ELR (cell line): ENCODE data around the gene ADAMTSL1.

Source experiments
- DNase-seq: peaks from one replicate; pipeline ENCODE4 v3.0.0-alpha.2; 2015; ENCODE audit warnings: low read depth

The ADAMTSL1 gene

DNA sequence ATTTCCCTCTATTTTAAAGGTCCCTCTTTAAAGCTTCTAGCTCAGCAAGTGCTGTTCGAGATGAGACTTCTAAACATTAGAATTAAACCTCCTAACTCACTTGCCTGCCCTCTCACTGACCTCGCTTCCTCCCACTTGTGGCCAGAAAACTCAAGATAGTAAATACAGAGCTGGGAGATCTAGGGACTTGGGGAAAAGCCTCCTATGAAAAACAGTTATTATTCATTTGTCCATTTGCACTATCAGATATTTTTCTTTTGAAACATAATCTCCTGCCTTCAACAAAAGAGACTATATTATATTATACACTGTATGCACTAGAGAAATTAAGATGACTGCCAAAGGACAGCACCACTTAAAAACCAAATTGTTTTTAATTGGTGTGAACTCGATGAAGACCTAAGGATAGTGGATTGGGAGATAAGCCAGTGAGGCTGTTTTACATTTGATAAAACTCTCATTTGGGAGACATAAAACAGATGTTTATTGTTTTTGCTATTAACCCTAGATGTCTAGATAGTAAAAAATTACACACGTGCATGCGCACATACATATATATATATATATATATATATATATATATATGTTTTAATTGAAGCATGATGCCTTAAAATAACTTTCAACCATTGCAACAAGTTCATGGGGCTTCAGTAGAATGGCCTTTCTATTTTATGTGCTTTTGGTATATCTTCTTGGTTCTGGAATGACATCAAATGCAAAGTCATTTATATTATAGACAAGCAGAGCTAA is 229.4 kb downstream of the ADAMTSL1 start:
- no peak for DNase-seq

DNA sequence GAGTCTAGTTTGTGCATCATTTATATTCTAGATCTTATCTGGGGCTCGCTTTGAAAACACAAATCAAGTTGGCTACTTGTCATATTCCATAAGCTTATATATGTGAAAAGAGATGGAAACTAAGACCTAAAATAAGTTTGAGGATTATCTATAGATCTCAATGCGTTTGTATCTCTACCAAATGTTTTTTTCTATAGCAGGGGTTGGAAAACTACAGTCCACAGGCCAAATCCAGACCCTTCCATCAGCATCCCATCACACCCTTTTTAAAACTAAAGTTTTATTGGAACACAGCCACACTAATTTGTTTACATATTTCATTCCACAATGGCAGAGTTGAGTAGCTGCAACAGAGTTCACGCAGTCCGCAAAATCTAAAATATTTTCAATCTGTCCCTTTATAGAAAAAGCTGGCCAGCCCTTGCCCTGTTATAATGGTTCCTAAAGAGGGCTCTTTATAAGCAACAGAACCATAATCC is 230.0 kb downstream of the ADAMTSL1 start:
- no peak for DNase-seq

DNA sequence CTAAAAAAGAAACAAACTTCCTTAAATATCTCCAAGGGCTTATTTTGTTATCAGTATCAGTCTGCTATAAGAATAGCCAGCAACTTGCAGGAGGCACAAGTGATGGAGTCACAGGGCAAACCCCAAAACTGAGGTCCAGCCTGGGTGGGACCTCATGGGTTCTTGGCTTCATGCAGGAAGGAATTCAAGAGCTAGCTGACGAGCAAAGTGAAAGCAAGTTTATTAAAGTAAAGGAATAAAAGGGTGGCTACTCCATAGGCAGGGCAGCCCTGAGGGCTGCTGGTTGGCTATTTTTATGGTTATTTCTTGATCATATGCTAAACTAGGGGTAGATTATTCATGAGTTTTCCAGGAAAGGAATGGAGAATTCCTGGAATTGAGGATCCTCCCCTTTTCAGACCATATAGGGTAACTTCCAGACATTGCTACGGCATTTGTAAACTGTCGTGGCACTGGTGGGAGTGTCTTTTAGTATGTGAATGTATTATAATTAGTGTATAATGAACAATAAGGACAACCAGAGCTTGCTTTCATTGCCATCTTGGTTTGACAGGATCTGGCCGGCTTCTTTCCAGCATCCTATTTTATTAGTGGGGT is 231.9 kb downstream of the ADAMTSL1 start:
- no peak for DNase-seq

DNA sequence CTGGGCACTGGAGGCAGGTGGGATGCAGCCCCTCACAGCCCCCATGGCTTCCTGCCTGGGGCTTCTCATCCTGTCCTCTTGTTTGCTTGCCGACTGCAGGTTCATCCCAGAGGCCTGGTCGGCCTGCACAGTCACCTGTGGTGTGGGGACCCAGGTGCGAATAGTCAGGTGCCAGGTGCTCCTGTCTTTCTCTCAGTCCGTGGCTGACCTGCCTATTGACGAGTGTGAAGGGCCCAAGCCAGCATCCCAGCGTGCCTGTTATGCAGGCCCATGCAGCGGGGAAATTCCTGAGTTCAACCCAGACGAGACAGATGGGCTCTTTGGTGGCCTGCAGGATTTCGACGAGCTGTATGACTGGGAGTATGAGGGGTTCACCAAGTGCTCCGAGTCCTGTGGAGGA is 232.7 kb downstream of the ADAMTSL1 start:
- DNase-seq: no peak

DNA sequence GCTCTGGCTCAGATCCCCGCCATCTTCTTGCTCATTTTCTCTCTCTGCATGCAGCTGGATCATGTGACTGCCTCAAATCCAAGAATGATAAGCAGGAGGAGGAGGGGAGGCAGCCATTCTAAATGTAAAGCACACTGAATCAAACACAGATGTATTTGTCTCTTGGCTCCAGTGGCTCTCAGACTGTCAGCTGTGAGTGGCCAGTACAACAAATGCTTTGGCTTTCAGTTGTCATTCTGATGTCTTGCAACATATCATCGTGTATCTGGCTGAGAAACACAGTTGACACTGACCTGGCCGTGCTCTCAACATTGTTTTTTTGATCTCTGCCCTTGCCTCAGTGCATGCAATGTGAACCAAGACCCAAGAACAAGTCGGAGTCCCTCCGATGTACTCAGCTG is 233.1 kb downstream of the ADAMTSL1 start:
- no peak for DNase-seq

DNA sequence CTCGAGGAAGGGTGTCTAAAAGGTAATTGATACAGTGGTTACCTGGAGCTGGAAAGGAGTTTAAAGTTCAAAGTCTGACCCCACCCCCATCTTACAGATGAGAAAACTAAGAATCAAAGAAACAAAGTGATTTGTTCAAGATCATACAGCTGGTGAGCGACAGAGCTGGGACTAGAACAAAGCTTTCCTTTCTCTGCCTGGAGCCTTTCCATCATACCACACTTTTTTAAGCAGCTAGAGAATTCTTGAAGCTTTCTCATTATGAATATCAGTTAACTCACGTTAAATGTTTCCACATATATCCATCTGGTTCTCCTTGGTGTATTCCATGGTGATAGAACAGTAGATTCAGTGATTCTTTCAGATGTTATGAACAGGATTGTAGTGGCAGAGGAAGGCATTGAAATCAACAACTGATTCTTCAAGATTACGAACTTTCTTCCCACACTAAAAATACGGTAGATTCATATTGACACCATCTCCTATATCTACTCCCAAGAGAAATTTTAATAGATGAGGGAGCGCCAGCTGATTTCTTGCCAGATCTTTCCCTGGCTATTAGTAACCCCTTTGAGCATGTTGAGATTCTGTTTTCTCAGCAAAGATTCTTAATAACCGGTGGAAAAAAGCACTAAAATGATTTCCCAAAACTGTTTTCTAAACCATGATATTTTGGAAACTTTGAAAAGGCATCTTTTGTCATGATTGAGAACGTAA is 233.7 kb downstream of the ADAMTSL1 start:
- no peak for DNase-seq

DNA sequence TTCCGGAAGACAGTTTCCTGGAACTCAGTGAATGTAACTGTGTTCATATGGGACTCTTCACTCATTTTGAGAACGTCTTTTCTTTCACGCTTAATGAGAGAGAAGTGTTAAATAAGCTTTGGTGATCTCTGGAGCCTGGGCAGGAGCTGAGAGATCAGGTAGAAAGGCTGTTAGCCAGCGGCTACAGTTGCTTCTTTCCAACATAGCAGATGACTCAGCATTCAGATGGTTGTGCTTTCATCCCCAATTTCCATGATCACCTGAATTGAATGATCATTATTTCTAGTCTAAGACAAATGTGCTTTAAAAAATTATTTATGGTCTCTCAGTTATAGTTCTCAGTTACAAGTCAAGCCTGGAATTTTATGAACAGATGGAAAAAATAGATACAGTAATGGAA is 234.5 kb downstream of the ADAMTSL1 start:
- DNase-seq: no peak

DNA sequence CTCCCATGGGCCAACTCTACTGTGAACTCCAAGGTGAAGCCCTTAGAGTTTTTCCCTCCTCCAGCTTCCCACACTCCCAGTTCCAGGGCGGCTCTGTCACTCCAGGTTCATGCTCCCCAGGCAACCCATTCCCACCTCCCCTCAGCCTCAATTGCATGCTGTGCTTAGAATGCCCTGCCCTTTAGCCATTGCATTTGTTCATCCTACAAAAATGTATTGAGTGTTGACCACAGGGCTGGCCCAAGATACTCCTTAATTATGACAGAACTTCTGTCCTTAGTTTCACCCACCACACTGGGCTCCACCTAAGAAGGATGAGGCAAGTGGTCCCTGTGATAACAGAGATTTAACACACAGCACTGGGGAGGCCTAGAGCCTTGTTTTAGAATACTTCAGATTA is 236.1 kb downstream of the ADAMTSL1 start:
- peak; percentile 7 for DNase-seq

DNA sequence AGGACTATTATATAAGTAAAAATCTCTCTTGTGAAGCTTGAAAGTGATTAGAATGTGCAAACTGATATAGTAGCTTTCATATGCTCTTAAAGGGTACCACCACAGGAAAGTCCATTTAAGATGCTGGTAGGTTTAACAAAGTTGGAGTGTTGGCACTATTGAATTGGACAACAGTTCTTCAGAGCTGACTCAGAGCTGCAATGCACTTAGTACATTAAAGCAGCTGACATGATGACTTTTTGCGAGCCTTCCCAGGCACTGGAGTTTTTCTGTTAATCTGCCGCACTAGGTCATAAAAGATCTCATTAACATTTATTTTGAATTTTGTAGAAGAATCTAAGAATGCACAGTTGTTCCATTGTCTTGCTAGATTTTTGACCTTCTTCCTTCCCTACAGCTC is 243.8 kb downstream of the ADAMTSL1 start:
- no peak for DNase-seq

DNA sequence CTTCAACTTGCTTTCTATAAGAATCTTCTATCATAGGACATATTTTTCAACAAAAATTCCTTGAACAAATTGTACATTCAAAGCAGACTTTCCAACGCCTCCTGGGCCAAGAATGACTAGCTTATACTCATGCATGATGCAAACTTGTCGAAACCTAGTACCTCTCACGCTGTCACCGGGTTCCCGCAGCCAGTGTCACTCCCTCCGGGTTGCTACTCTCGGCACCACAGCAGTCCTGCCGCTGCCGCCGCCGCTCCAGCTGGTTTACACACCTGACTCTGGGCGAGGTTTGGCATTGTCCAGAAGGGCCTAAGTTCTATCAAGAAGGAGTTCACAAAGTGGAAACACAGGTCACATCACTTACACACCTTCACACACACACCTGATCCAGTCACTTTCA is 244.4 kb downstream of the ADAMTSL1 start:
- no peak for DNase-seq

DNA sequence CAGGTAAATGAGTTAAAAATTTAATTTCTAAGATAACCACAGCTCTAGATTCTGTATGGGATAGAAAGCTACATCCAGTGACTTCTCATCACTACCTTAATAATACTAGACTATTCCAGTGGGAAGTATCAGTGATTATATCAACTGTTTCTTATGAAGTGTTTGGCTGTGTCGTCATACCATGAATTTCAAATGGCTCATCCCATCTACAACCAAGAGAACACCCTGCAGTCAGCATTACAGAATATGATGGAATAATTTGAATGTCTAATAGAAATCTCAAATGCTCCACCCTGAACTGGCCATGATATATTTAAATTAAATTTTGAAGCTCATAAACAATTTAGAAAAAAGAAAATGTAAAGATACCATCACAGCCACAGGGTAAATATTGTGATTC is 245.0 kb downstream of the ADAMTSL1 start:
- no peak for DNase-seq

DNA sequence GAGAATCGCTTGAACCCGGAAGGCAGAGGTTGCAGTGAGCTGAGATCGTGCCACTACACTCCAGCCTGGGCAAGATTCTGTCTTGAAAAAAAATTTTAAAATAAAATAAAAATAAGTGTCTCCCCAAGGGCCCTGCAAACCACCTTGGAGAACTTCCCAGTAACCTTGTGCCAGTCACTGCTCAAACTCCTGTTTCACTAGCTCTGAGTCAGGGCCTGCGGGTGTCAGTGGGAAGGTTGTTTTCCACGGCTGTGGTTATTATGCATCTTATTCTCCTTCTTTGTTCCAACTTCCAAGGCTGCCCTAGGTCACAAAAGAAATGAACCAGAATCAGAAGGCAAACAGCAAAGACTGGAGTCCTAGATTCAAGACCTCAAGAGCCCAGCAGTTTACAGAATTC is 246.7 kb downstream of the ADAMTSL1 start:
- peak; percentile 20 for DNase-seq

DNA sequence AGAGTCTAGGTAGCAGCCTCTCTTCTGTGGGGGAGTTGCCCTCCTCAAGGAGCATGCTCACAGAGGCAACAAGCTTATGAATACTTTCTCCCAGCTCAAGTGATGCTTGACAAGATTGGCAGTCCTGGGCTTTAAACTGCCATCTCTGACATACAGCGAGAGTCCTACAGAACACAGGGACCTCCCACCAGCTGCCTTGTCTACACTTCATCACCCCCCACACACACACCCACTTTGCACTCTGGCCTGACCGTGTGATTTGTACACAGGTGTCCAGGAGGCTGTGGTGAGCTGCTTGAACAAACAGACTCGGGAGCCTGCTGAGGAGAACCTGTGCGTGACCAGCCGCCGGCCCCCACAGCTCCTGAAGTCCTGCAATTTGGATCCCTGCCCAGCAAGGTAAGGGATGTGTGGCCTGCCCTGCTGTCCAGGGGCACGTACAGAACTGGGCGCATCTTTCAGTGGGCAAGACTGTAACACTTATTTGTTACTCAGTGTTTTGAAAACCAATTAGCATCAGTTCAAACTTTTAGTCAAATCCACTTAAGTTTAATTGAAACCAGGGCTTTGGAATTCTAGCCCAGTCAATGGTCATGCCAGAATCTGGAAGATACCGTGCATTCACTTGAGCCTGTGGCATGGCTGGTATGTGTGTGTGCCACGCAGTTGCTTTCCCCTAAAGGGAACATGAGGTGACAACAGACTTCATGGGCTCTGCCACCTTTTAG is 247.5 kb downstream of the ADAMTSL1 start:
- no peak for DNase-seq

DNA sequence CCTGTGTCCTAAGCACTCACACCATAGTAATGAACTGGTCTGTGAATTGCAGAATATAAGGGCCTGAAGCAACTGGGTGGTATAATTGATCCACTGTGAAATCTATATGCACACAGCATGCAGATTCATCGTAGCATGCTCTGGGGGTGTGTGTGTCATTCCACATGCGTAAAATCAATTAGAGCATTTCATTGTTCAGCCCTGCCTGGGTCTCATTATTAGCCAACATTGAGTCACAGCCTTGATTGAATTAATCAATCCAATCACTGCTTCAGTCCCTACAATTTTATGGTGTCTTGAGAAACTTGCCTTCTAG is 248.0 kb downstream of the ADAMTSL1 start:
- no peak for DNase-seq

DNA sequence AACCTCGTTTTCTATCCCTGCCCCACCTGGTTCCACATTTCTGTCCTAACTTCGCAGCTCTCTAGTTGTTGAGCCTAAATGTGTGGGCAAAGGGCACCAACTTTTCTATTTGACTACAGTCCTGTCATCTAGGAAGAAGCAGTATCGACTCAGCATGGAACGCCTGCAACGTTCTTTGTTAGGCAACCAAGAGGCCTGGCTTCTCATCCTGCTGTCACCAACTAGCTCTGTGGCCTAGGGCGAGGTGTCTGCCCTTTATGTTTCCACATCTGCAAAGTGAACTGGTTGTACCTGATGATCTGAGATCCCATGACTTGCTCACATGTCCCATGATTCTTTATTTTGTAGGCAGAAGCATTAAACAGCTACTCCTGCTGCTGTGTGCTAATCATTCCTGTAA is 248.9 kb downstream of the ADAMTSL1 start:
- no peak for DNase-seq

DNA sequence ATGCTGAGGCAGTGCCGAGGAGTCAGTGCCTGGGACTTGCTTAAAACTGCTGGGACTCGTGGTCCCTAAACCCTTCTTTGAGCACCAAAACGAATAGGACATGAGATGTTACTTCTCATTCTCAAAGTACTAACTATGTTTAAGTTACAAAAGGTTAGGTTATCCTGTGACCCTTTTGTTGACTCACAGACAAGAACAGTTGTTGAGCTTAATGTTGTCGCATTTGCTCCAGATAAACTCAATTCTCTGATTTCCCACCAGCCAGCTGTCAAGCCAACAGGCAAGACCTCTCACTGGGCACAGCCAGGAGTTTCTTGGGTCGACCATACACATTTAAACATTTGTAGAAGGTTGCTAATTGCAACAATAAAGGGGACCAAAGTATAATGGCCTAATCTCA is 249.4 kb downstream of the ADAMTSL1 start:
- DNase-seq: no peak

DNA sequence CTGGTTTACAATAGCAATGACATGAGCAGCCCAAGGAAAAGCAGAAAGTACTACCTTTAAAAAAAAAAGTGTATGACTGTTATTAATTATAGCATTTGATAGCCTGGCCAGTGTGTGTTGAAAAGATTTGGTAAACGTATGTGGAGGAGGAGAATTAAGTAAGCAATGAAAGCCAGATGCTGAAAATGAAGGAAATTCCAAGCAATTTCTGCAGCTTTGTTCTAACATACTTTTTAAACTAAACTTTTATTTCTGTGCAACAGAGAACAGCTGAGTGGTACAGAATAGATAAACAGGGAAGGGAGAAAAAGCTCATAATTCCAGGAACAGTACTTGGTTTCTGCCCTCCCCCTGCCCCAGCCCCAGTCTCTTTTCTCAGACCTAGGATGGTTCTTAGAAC is 252.6 kb downstream of the ADAMTSL1 start:
- DNase-seq: no peak

DNA sequence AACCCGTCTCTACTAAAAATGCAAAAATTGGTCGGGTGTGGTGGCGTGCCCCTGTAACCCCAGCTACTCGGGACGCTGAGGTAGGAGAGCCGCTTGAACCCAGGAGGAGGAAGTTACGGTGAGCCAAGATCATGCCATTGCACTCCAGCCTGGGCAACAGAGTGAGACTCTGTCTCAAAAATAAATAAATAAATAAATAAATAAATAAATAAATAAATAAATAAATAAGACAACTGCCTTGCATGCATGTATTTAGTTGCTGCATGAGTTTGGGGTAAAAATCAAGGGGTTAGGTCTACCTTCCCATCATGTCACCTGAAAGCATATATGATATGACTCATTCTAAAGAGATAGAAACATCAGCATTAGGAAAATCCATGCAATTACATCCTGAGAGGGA is 254.0 kb downstream of the ADAMTSL1 start:
- DNase-seq: no peak

DNA sequence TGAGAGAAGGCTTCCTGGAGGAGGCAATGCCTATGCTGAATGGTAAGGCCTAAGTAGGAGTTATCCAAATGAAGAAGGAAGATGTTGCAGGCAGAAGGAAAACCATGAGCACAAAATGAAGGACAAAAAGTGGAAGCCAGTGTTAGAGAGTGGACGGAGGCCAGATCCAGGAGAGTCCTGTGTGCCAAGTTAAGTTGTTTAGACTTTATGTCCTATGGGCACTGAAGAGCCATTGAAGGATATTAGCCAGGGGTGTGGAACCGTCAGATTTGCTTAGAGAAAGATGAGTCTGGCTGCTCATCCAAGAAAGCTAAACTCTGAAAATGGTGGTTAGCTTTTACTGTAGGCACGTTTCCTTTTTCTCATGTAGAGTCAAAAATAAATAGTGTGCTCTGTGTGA is 254.7 kb downstream of the ADAMTSL1 start:
- DNase-seq: no peak

DNA sequence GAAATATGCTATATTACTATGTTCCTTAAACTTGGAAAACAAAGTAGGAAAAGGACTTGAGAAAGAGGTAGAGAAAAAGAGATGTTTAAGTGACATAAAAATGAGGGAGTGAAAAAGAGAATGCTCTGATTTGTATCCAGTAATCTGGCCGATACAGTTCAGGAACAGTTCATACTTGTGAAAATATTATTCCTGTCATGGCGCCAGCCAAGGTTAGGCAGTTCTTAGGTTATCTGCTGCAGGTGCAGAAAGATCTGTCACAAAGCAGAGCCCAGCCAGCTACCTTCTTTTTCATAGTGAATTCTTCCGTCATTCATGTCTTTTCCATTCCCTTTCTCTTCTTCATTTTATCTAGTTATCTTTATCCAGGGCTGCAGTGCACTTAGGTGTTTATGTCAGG is 256.3 kb downstream of the ADAMTSL1 start:
- no peak for DNase-seq

DNA sequence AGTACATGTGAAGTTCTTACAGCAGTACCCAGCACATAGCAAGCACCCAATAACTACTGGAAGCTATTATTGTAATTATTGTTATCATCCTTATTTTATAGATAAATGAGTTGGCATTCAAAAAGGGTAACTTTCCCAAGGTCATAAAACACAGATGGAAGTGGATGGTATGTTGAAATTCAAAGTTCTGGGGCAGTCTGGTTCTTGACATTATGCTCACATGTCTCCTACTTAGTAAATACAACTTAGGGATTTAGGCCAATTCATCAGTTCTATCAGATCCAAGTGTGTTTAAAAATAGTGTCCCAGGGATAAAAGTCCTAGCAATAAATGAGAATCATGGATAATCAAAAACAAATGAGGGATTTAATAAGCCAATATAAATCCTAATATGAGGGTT is 265.2 kb downstream of the ADAMTSL1 start:
- DNase-seq: no peak

DNA sequence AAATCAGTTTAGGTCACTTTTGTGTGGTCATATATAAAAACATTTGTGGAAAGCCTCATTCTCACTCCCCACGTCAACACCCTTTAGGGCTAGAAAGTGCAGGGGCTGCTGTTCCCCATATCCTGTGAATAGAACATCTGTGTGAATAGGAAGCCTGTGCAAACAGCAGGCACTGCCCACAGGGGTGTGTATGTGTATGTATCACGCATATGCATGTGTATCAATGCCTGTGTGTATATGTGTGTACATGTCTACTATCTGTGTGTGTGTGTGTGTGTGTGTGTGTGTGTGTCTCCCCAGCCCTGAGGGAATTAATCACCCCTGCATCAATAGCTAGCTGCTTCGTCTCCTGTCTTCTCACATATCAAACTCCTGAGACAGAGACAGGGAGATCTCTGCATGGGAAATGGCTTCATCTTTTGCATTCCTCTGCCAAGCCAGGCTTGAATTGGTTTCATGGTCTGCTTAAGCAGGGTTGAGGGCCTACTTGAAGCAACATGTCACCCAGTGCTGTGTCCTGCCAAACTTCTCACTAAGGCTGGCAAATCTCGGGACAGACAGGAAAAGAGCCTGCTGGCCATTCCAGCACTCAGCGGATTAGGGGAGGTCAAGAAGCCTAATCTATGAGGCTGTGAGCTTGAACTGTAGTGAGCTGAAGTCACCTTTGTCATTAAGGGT is 265.8 kb downstream of the ADAMTSL1 start:
- no peak for DNase-seq
